HCT116 (cell line): ENCODE results near the gene CAP1. TPM values are rescaled to one million over a fixed set of nuclear protein-coding genes. Genes with fewer than 3 reads are reported as not detected.

Source experiments
- ATAC-seq: fragments of 200-7000 bp; cut with Tn5 transposase; 2 replicates; pipeline ENCODE4 v1.9.1; 2020; ENCODE audit warnings: mild to moderate bottlenecking, moderate library complexity
- BruUV-seq: library from RNA; stranded (reverse); fragments of 400-500 nt; replicated peaks from 2 replicates; lab custom pipeline; 2021; lab: Mats Ljungman, UMichigan
- CTCF ChIA-PET: fragments of 300-600 bp; sonication (Branson Sonifier 250); formaldehyde crosslinking; loops from one replicate; lab custom pipeline; 2021; ENCODE audit warnings: antibody characterized with exemption; lab: Charles Lee
- POLR2A ChIA-PET: fragments of 300-600, 350-600 bp; sonication (Branson Sonifier 250); formaldehyde crosslinking; loops from one replicate; lab custom pipeline; 2021; ENCODE audit warnings: antibody characterized with exemption; lab: Charles Lee
- RAD21 ChIA-PET, 2 experiments: fragments of 300-600 bp; sonication (Branson Sonifier 250); formaldehyde crosslinking; loops; one replicate each; lab custom pipeline; 2023; ENCODE audit warnings: low total read pairs in 2 of 2; ENCODE audit not compliant: uncharacterized antibody in 2 of 2, unreplicated experiment in 2 of 2, low non-redundant PET in 1 of 2; lab: Charles Lee
- DNase-seq: peaks from one replicate; pipeline ENCODE4 v3.0.0-alpha.2; 2010; ENCODE audit warnings: low read depth, low spot score
- H2AFZ ChIP-seq: fragments of 200-600 bp; shearing (Covaris generic), sonication (generic); 2 replicates; pipeline ENCODE4 v1.6.1; 2017; ENCODE audit warnings: low read depth, mixed run types, mixed read lengths, antibody characterized with exemption, low read length; ENCODE audit not compliant: poor library complexity, severe bottlenecking
- H3K27ac ChIP-seq: 2 replicates; pipeline ENCODE4 v1.5.1; 2012; ENCODE audit warnings: low read depth, low read length
- H3K27me3 ChIP-seq: fragments of 200-600 bp; sonication (generic); 2 replicates; pipeline ENCODE4 v1.6.1; 2016; ENCODE audit warnings: mixed run types, low read length, mixed read lengths; ENCODE audit not compliant: insufficient read depth
- H3K36me3 ChIP-seq, 2 experiments: fragments of 200-500 bp in 1 of 2; fragments of 200-600 bp in 1 of 2; sonication (Bioruptor generic) in 1 of 2; sonication (generic) in 1 of 2; 2 replicates each; pipeline versions ENCODE4 v1.5.1 to v1.6.1; 2014 to 2016; ENCODE audit warnings: low read length in 2 of 2, inconsistent platforms in 1 of 2, mixed read lengths in 1 of 2, mixed run types in 1 of 2; ENCODE audit not compliant: insufficient read depth in 2 of 2, control insufficient read depth in 1 of 2
- H3K4me1 ChIP-seq, 2 experiments: fragments of 200-600 bp in 1 of 2; sonication (generic) in 1 of 2; 2 replicates each; pipeline versions ENCODE4 v1.5.1 to v1.6.1; 2012 to 2017; ENCODE audit warnings: low read length in 2 of 2, inconsistent platforms in 1 of 2, mild to moderate bottlenecking in 1 of 2, mixed read lengths in 1 of 2, mixed run types in 1 of 2, moderate library complexity in 1 of 2; ENCODE audit not compliant: insufficient read depth in 2 of 2, control insufficient read depth in 1 of 2
- H3K4me2 ChIP-seq: fragments of 200-600 bp; sonication (generic); 2 replicates; pipeline ENCODE4 v1.6.1; 2017; ENCODE audit warnings: mixed run types, low read length, mixed read lengths
- H3K4me3 ChIP-seq, 2 experiments: fragments of 200-600 bp in 1 of 2; sonication (generic) in 1 of 2; replicated peaks in 1 of 2; 2 replicates each; pipeline ENCODE4 v1.5.1; 2011 to 2016; ENCODE audit warnings: low read length in 2 of 2, control low read depth in 1 of 2, low read depth in 1 of 2, mild to moderate bottlenecking in 1 of 2, mixed read lengths in 1 of 2, mixed run types in 1 of 2
- H3K79me2 ChIP-seq: fragments of 200-600 bp; sonication (generic); 2 replicates; pipeline ENCODE4 v1.6.1; 2017; ENCODE audit warnings: mild to moderate bottlenecking, mixed run types, low read length, moderate library complexity, mixed read lengths; ENCODE audit not compliant: insufficient read depth
- H3K9ac ChIP-seq: fragments of 200-600 bp; sonication (generic); 2 replicates; pipeline ENCODE4 v1.6.1; 2016; ENCODE audit warnings: low read length, mixed read lengths
- H3K9me2 ChIP-seq: fragments of 200-600 bp; sonication (generic), shearing (Covaris generic); 2 replicates; pipeline ENCODE4 v1.6.1; 2017; ENCODE audit warnings: mixed run types, mild to moderate bottlenecking, moderate library complexity; ENCODE audit not compliant: insufficient read depth
- H3K9me3 ChIP-seq, 2 experiments: fragments of 200-500 bp in 1 of 2; fragments of 200-600 bp in 1 of 2; sonication (Bioruptor generic) in 1 of 2; sonication (generic) in 1 of 2; 2 replicates each; pipeline ENCODE4 v1.6.1; 2014 to 2017; ENCODE audit warnings: low read length in 2 of 2, mixed read lengths in 2 of 2, inconsistent platforms in 1 of 2, low read depth in 1 of 2, mild to moderate bottlenecking in 1 of 2, mixed run types in 1 of 2, moderate library complexity in 1 of 2; ENCODE audit not compliant: control insufficient read depth in 1 of 2, insufficient read depth in 1 of 2
- H4K20me1 ChIP-seq: fragments of 200-600 bp; sonication (generic), shearing (Covaris generic); 2 replicates; pipeline ENCODE4 v1.6.1; 2017; ENCODE audit warnings: mixed run types, mild to moderate bottlenecking, moderate library complexity; ENCODE audit not compliant: insufficient read depth
- CBX3 ChIP-seq: IDR thresholded peaks from 2 replicates; pipeline ENCODE4 v1.6.1; 2012; ENCODE audit warnings: low read depth
- EGR1 ChIP-seq: IDR thresholded peaks from 2 replicates; pipeline ENCODE4 v1.6.1; 2012; ENCODE audit warnings: low read depth
- ELF1 ChIP-seq: IDR thresholded peaks from 2 replicates; pipeline ENCODE4 v1.6.1; 2012; ENCODE audit warnings: low read depth, borderline replicate concordance
- EZH2 ChIP-seq: fragments of 200-600 bp; sonication (generic); IDR thresholded peaks from 2 replicates; pipeline ENCODE4 v1.6.1; 2017; ENCODE audit warnings: antibody characterized with exemption, mixed run types
- FOSL1 ChIP-seq: IDR thresholded peaks from 2 replicates; pipeline ENCODE4 v1.6.1; 2012; ENCODE audit warnings: low read depth
- JUND ChIP-seq: IDR thresholded peaks from 2 replicates; pipeline ENCODE4 v1.6.1; 2012
- POLR2A ChIP-seq: IDR thresholded peaks from 2 replicates; pipeline ENCODE4 v1.7.0; 2011; ENCODE audit warnings: borderline replicate concordance; ENCODE audit not compliant: insufficient read depth, insufficient read length; ENCODE audit errors: extremely low read depth
- POLR2AphosphoS5 ChIP-seq: IDR thresholded peaks from 2 replicates; pipeline ENCODE4 v1.6.1; 2011; ENCODE audit warnings: mild to moderate bottlenecking, low read depth, low read length, moderate library complexity
- SIN3A ChIP-seq: IDR thresholded peaks from 2 replicates; pipeline ENCODE4 v1.6.1; 2012; ENCODE audit warnings: low read depth
- SP1 ChIP-seq: IDR thresholded peaks from 2 replicates; pipeline ENCODE4 v1.6.1; 2012; ENCODE audit warnings: low read depth
- SRF ChIP-seq: IDR thresholded peaks from 2 replicates; pipeline ENCODE4 v1.6.1; 2012; ENCODE audit warnings: low read depth
- TCF7L2 ChIP-seq: IDR thresholded peaks from 2 replicates; pipeline ENCODE4 v1.7.0; 2011; ENCODE audit warnings: borderline replicate concordance, inconsistent platforms; ENCODE audit not compliant: insufficient read depth, insufficient read length; ENCODE audit errors: extremely low read depth
- intact Hi-C: fragments of 100-400 bp; cut with micrococcal nuclease; formaldehyde crosslinking; loops from 2 replicates; pipeline ENCODE4 v1.10.0; 2022
- total RNA-seq: library from RNA; stranded (reverse); gene quantifications from one replicate; pipeline ENCODE4 v1.2.1, GENCODE V29; 2021; ENCODE audit not compliant: unreplicated experiment
- TF ChIP-seq, protein P1 (sequence below), 3 experiments: fragments of 200-600 bp in 1 of 3; sonication (generic) in 1 of 3; IDR thresholded peaks in 2 of 3; conservative IDR thresholded peaks in 1 of 3; 2 replicates each; pipeline ENCODE4 v1.5.1; 2012 to 2017; ENCODE audit warnings: low read depth in 2 of 3, low read length in 2 of 3, antibody characterized with exemption in 1 of 3, borderline replicate concordance in 1 of 3, control low read depth in 1 of 3, mild to moderate bottlenecking in 1 of 3, mixed read lengths in 1 of 3, mixed run types in 1 of 3, moderate library complexity in 1 of 3; ENCODE audit not compliant: insufficient read depth in 1 of 3
- TF ChIP-seq, protein P2 (sequence below): IDR thresholded peaks from 2 replicates; pipeline ENCODE4 v1.6.1; 2012
- TF ChIP-seq, protein P3 (sequence below): IDR thresholded peaks from 2 replicates; pipeline ENCODE4 v1.6.1; 2011; ENCODE audit warnings: mild to moderate bottlenecking, low read length, moderate library complexity; ENCODE audit not compliant: insufficient replicate concordance; ENCODE audit errors: extremely low read depth

CAP1 gene
- total RNA-seq, 1 experiment from 2014 or later = 274 TPM

DNA sequence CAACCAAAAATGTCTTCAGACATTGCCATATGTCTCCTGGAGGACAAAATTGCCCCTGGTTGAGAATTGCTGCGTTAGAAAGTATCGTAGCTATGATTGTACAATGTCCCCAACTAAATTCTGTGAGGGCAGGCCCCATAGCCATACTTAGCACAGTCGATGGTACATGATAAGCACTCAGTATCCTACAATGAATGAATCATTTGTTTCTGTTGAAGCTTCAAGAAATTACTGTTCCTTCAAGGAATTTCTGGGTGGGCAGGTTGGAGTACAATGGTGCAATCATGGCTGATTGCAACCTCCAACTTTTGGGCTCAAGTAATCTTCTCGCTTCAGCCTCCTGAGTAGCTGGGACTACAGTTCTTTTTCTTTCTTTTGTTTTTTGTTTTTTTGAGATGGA, 4.7 kb downstream of the CAP1 start (continued):
- TF ChIP-seq ELF1 (no peak), SRF (no peak), EZH2 (no peak)
- TF ChIP-seq, protein P1, sequence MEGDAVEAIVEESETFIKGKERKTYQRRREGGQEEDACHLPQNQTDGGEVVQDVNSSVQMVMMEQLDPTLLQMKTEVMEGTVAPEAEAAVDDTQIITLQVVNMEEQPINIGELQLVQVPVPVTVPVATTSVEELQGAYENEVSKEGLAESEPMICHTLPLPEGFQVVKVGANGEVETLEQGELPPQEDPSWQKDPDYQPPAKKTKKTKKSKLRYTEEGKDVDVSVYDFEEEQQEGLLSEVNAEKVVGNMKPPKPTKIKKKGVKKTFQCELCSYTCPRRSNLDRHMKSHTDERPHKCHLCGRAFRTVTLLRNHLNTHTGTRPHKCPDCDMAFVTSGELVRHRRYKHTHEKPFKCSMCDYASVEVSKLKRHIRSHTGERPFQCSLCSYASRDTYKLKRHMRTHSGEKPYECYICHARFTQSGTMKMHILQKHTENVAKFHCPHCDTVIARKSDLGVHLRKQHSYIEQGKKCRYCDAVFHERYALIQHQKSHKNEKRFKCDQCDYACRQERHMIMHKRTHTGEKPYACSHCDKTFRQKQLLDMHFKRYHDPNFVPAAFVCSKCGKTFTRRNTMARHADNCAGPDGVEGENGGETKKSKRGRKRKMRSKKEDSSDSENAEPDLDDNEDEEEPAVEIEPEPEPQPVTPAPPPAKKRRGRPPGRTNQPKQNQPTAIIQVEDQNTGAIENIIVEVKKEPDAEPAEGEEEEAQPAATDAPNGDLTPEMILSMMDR (IDR thresholded peaks at IDR 0.05 in 2 of 3, conservative IDR thresholded peaks at IDR 0.05 in 1 of 3; ENCODE audit: borderline replicate concordance in 1 of 3, insufficient read depth in 1 of 3, low read depth in 2 of 3, low read length in 2 of 3) = no peak
- TF ChIP-seq, all 23 proteins: peak for 0

DNA sequence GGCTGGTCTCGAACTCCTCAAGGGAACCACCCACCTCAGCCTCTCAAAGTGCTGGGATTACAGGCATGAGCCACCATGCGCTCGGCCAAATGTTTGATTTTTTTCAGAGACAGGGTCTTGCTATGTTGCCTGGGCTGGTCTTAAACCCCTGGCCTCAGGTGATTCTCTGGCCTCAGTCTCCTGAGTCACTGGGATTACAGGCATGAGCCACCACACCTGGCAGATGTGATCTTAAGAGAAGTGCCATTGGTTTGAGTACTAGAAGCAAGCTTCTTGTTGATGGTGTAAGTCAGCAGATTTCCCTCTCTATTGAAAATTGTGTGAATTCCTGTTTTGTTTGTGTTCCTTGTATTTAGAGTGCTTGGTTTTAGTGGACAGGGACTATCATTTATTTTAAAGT, 5.2 kb downstream of the CAP1 start:
- no TSS peak for BruUV-seq
- Histone ChIP-seq H3K27me3 (no peaks in the 10 kb centered on the region), H3K4me1 (peaks cover 10 to 14% of the 10 kb centered on the region in 2 experiments), H2AFZ (no peak overlapping the region), H3K79me2 (peaks cover 100% of the 10 kb centered on the region), H3K27ac (no peak overlapping the region), H3K9me2 (no peaks in the 10 kb centered on the region), H3K4me2 (no peak overlapping the region), H4K20me1 (peaks cover 13% of the 10 kb centered on the region; the same call in 1 of the 2 replicates), H3K9ac (no peak overlapping the region), H3K36me3 (peaks cover 7 to 14% of the 10 kb centered on the region in 2 experiments; a peak in 3 of 4 replicates), H3K9me3 (no peaks in the 10 kb centered on the region), H3K4me3 (no peak overlapping the region)
- ChIA-PET CTCF (no interaction called here), POLR2A (no interaction called here), RAD21 (no interaction called here)
- no peak for ATAC-seq
- no peak for DNase-seq
- TF ChIP-seq EZH2 = no peak
- TF ChIP-seq POLR2A = no peak
- TF ChIP-seq ELF1 = no peak
- no peak for TF ChIP-seq FOSL1
- TF ChIP-seq CBX3 = no peak
- no peak for TF ChIP-seq SIN3A
- TF ChIP-seq, protein P2, sequence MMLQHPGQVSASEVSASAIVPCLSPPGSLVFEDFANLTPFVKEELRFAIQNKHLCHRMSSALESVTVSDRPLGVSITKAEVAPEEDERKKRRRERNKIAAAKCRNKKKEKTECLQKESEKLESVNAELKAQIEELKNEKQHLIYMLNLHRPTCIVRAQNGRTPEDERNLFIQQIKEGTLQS = no peak
- TF ChIP-seq EGR1 = no peak
- TF ChIP-seq JUND = no peak
- TF ChIP-seq TCF7L2 = no peak
- TF ChIP-seq, protein P3, sequence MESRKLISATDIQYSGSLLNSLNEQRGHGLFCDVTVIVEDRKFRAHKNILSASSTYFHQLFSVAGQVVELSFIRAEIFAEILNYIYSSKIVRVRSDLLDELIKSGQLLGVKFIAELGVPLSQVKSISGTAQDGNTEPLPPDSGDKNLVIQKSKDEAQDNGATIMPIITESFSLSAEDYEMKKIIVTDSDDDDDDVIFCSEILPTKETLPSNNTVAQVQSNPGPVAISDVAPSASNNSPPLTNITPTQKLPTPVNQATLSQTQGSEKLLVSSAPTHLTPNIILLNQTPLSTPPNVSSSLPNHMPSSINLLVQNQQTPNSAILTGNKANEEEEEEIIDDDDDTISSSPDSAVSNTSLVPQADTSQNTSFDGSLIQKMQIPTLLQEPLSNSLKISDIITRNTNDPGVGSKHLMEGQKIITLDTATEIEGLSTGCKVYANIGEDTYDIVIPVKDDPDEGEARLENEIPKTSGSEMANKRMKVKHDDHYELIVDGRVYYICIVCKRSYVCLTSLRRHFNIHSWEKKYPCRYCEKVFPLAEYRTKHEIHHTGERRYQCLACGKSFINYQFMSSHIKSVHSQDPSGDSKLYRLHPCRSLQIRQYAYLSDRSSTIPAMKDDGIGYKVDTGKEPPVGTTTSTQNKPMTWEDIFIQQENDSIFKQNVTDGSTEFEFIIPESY = no peak
- no peak for TF ChIP-seq POLR2AphosphoS5
- no peak for TF ChIP-seq SRF
- no peak for TF ChIP-seq SP1
- intact Hi-C loops = no loop called here
